Ishikawa (cell line): Measurements from ENCODE around the gene SOCS3.

Experiments used
- CEBPB ChIP-seq: IDR thresholded peaks from 2 replicates; pipeline ENCODE4 v1.6.1; 2012
- CREB1 ChIP-seq: IDR thresholded peaks from 2 replicates; pipeline ENCODE4 v1.6.1; 2012; ENCODE audit warnings: low read depth
- EGR1 ChIP-seq: IDR thresholded peaks from 2 replicates; pipeline ENCODE4 v1.6.1; 2012
- EP300 ChIP-seq: IDR thresholded peaks from 2 replicates; pipeline ENCODE4 v1.6.1; 2012; ENCODE audit warnings: borderline replicate concordance
- FOXM1 ChIP-seq: IDR thresholded peaks from 2 replicates; pipeline ENCODE4 v1.6.1; 2012; ENCODE audit warnings: low read depth, borderline replicate concordance
- NFIC ChIP-seq: IDR thresholded peaks from 2 replicates; pipeline ENCODE4 v1.6.1; 2012
- RAD21 ChIP-seq: IDR thresholded peaks from 2 replicates; pipeline ENCODE4 v1.6.1; 2012; ENCODE audit warnings: low read depth
- REST ChIP-seq: IDR thresholded peaks from 2 replicates; pipeline ENCODE4 v1.6.1; 2012; ENCODE audit warnings: low read depth, mild to moderate bottlenecking
- TAF1 ChIP-seq: IDR thresholded peaks from 2 replicates; pipeline ENCODE4 v1.6.1; 2012; ENCODE audit warnings: low read depth, mild to moderate bottlenecking
- TCF12 ChIP-seq: IDR thresholded peaks from 2 replicates; pipeline ENCODE4 v1.6.1; 2012; ENCODE audit warnings: low read depth
- TEAD4 ChIP-seq: IDR thresholded peaks from 2 replicates; pipeline ENCODE4 v1.6.1; 2012
- USF1 ChIP-seq: IDR thresholded peaks from 2 replicates; pipeline ENCODE4 v1.6.1; 2012
- YY1 ChIP-seq: IDR thresholded peaks from 2 replicates; pipeline ENCODE4 v1.6.1; 2012; ENCODE audit warnings: low read depth
- ZBTB7A ChIP-seq: IDR thresholded peaks from 2 replicates; pipeline ENCODE4 v1.6.1; 2012; ENCODE audit warnings: low read depth
- TF ChIP-seq, protein P1 (sequence below): IDR thresholded peaks from 2 replicates; pipeline ENCODE4 v1.6.1; 2012

SOCS3 gene

DNA sequence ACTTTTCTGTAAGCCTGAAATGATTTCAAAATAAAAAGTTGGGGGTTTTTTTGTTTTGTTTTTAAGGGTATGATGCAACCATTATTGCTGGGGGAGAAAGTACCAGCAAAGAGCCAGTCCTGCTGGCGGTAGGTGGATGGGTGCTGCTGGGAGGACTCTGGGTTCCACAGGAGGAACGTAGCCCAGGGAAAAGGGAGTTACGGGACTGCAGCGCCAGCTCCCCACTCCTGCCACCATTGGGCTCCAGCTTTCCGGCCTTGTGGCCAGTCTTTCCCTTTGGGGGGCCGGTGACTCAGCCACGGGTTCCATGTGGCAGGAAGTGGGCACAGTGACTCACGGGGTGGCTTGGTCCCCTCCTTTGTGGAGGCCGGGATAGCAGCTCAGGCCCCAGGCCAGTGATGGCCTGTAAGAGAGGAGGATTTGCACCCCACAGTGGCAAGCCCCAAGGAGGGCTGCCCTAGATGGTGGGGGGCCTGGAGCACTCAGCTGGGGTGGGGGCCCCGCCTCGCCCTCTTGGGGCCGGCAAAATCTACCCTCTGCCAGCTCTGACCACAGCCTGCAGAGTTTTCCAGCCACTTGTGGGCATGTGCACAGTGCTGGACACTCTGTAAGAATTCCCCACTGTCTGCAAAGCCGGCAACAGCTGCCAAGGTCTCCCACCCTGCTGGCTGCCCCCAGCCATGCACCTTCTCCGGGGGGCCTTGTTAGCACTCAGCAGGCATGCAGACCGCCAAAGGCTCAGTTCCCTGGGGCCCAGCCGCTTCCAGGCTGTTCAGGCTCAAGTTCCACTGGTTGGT lies 30.4 kb downstream of the SOCS3 start:
- no peak for TF ChIP-seq YY1
- no peak for TF ChIP-seq CREB1
- TF ChIP-seq ZBTB7A, result no peak
- TF ChIP-seq RAD21, result no peak
- no peak for TF ChIP-seq USF1
- no peak for TF ChIP-seq TCF12
- TF ChIP-seq FOXM1, result no peak
- TF ChIP-seq EP300, result no peak
- TF ChIP-seq, protein P1, sequence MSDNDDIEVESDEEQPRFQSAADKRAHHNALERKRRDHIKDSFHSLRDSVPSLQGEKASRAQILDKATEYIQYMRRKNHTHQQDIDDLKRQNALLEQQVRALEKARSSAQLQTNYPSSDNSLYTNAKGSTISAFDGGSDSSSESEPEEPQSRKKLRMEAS, result no peak
- no peak for TF ChIP-seq REST
- no peak for TF ChIP-seq CEBPB
- TF ChIP-seq EGR1, result no peak
- TF ChIP-seq NFIC, result no peak
- no peak for TF ChIP-seq TEAD4
- TF ChIP-seq TAF1, result no peak

- TF ChIP-seq EGR1 (no peak), YY1 (no peak), USF1 (no peak), RAD21 (no peak), REST (no peak), CEBPB (no peak), CREB1 (no peak), TEAD4 (no peak), ZBTB7A (no peak), NFIC (no peak), TCF12 (no peak), TAF1 (no peak), FOXM1 (no peak), EP300 (no peak)
- TF ChIP-seq, protein P1, result no peak
These were observed 32.0 kb downstream of the SOCS3 start for GRCh38 chr17:78327880-78328279.

DNA sequence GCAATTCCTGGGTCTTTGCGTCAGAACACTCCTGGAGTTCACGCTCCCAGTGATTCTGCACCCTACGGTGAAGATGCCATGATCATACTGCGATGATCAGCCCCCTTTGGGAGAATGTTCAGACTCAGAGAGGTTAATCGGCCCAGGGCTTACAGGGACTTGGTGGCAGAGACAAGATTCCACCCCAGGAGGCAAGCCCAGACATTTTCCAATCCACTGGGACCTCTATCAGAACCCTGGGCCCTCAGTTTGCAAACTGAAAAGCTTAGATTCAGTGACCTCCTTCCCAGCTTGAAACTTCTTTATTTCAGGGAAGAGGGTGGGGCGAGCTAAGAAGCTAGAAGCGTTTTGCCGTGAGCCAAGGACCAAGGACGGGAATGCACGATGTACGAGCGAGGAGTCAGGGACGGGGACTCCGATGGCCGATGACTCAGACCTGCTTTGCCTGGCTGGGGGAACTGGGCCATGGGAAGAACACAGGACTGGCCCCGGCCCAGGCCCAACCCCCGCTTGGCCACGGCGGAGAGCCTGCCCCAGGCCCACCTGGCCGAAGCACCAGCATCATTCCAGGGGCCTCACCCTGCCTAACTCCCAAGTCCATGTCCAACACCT lies 34.7 kb downstream of the SOCS3 start:
- TF ChIP-seq YY1 (no peak), TAF1 (no peak), FOXM1 (no peak), ZBTB7A (no peak), TEAD4 (no peak), NFIC (no peak), USF1 (no peak), RAD21 (no peak), CREB1 (no peak), REST (no peak), EGR1 (no peak), EP300 (no peak), TCF12 (no peak), CEBPB (no peak)
- TF ChIP-seq, protein P1, result no peak
